ENCODE data around the gene GDAP1L1.
"Not testable (repeated sequence)": the region's sequence is repeated elsewhere in the genome, so short reads cannot be mapped to it uniquely, and the experiment has no call there.

GDAP1L1 gene

DNA sequence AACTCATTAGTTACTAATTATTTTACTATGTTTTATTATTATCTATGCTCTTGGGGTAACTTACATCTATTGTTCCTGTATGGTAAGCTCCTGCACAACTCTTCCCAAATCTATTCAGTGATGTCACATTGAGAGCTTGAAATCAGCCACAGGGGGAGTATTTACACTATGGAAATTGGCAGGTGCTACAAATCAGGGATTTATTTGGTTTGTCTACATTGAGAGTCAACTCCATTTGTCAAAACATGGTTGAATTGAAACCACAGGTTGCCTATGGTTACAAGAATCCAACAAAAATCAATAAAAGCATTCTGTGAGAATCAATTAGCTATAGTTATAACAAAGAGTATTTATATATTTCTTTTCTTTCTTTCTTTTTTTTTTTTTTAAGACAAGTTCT is 67.8 kb downstream of the GDAP1L1 start:
- H3K9me3 ChIP-seq (ENCODE audit: low read length): no peaks in the 10 kb centered on the region
- no peak overlapping the region for H3K9ac ChIP-seq (ENCODE audit: low read length)
- H3K27me3 ChIP-seq (ENCODE audit: control insufficient read depth in 1 of 2, insufficient read depth in 2 of 2, low read length in 2 of 2): no peaks in the 10 kb centered on the region
- H3K27ac ChIP-seq (ENCODE audit: low read depth, low read length): no peak overlapping the region
- H3K36me3 ChIP-seq (ENCODE audit: insufficient read depth, low read length): no peaks in the 10 kb centered on the region
- peaks cover 5% of the 10 kb centered on the region for H3K4me1 ChIP-seq (ENCODE audit: insufficient read depth, low read length)
- no peak overlapping the region for H3K4me3 ChIP-seq (ENCODE audit: low read depth in 1 of 2, low read length in 2 of 2)

DNA sequence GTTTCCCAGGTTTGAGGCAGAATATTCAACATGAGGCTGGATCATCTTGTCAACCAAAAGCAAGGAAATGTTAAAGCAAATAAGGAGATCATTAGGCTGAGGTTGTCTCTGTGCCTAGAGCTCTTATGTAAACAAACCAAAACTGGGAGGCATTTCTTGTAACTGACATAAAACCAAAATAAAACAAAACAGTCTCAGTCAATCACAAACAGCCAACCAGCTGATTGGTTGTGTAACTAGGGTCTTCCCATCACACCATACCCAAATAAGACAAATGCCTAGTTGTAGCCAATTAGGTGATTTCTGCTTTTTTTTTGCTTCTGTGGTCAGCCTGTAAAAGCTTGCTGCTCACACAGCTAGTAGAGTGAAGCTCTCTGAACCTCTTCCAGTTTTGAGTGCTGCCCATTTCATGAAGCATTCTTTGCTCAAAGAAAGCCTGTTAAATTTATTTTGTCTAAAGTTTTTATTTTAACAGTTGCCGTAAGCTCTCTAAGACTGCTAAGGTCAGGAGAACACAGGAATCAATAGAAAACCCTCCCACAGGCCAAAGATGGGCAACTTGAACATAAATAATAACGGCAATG is 72.8 kb downstream of the GDAP1L1 start:
- Histone ChIP-seq H3K36me3 (ENCODE audit: insufficient read depth, low read length) (no peaks in the 10 kb centered on the region), H3K27me3 (ENCODE audit: control insufficient read depth in 1 of 2, insufficient read depth in 2 of 2, low read length in 2 of 2) (no peaks in the 10 kb centered on the region), H3K4me3 (ENCODE audit: low read depth in 1 of 2, low read length in 2 of 2) (no peak overlapping the region), H3K9me3 (ENCODE audit: low read length) (no peaks in the 10 kb centered on the region), H3K9ac (ENCODE audit: low read length) (no peak overlapping the region), H3K27ac (ENCODE audit: low read depth, low read length) (no peak overlapping the region), H3K4me1 (ENCODE audit: insufficient read depth, low read length) (no peaks in the 10 kb centered on the region)

DNA sequence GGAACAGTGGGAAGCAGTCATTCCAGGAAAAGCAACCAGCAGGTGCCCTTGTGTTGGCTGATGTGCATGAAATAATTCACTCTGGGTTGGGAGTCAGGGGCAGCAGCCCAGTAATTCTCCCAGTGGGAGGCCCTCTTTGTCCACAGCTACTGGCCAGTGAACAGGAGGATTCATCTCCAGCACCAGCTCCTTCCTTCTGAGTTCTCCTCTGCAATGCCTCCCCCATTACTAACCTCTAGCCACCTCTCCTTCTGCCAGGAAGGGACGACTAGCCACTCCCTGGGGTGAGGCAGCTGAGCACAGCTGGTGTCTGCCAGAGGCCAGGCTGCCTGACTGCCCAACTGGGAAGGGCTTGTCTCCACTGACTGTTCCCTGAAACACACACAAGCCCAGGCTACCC is 77.2 kb downstream of the GDAP1L1 start:
- H3K4me3 ChIP-seq (ENCODE audit: low read depth in 1 of 2, low read length in 2 of 2): no peak overlapping the region
- H3K27me3 ChIP-seq (ENCODE audit: control insufficient read depth in 1 of 2, insufficient read depth in 2 of 2, low read length in 2 of 2): peaks cover 0 to 10% of the 10 kb centered on the region in 2 donors
- H3K9ac ChIP-seq (ENCODE audit: low read length): no peak overlapping the region
- no peaks in the 10 kb centered on the region for H3K4me1 ChIP-seq (ENCODE audit: insufficient read depth, low read length)
- no peaks in the 10 kb centered on the region for H3K9me3 ChIP-seq (ENCODE audit: low read length)
- H3K27ac ChIP-seq (ENCODE audit: low read depth, low read length): no peak overlapping the region
- no peaks in the 10 kb centered on the region for H3K36me3 ChIP-seq (ENCODE audit: insufficient read depth, low read length)

GRCh38 chr20:44326391-44327159 is 79.5 kb downstream of the GDAP1L1 start:
- no peaks in the 10 kb centered on the region for H3K4me1 ChIP-seq (ENCODE audit: insufficient read depth, low read length)
- H3K27me3 ChIP-seq (ENCODE audit: control insufficient read depth in 1 of 2, insufficient read depth in 2 of 2, low read length in 2 of 2): peaks cover 0 to 10% of the 10 kb centered on the region in 2 donors
- H3K36me3 ChIP-seq (ENCODE audit: insufficient read depth, low read length): no peaks in the 10 kb centered on the region
- no peak overlapping the region for H3K27ac ChIP-seq (ENCODE audit: low read depth, low read length)
- H3K4me3 ChIP-seq (ENCODE audit: low read depth in 1 of 2, low read length in 2 of 2): no peak overlapping the region
- H3K9me3 ChIP-seq (ENCODE audit: low read length): no peaks in the 10 kb centered on the region
- no peak overlapping the region for H3K9ac ChIP-seq (ENCODE audit: low read length)

- not testable (repeated sequence) for H3K9ac ChIP-seq (ENCODE audit: low read length); H3K27ac ChIP-seq (ENCODE audit: low read depth, low read length); H3K9me3 ChIP-seq (ENCODE audit: low read length); H3K36me3 ChIP-seq (ENCODE audit: insufficient read depth, low read length); H3K4me1 ChIP-seq (ENCODE audit: insufficient read depth, low read length); H3K4me3 ChIP-seq (ENCODE audit: low read depth in 1 of 2, low read length in 2 of 2)
- H3K27me3 ChIP-seq (ENCODE audit: control insufficient read depth in 1 of 2, insufficient read depth in 2 of 2, low read length in 2 of 2): peaks cover 0 to 10% of the 10 kb centered on the region in 2 donors
These were observed 80.6 kb downstream of the GDAP1L1 start for GRCh38 chr20:44327748-44328147.

DNA sequence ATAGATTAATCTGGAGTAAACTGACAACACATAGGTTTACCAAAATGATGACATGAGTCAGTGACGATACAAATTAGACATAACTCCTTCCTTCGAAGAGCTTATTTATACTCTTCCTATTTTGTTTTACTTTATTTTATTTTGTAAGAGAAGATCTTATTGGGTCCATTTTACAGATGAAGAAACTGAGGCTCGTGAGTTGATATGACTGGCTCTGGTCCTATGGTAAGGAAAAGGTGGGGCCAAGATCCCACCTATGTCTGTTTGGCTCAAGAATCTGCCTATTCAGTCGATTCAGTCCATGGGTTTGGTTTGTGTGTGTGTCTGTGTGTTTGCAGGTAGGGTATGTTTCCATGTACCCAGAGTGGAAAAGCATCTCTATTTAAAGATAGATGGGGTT is 81.3 kb downstream of the GDAP1L1 start:
- no peak overlapping the region for H3K27ac ChIP-seq (ENCODE audit: low read depth, low read length)
- no peaks in the 10 kb centered on the region for H3K4me1 ChIP-seq (ENCODE audit: insufficient read depth, low read length)
- H3K9me3 ChIP-seq (ENCODE audit: low read length): no peaks in the 10 kb centered on the region
- no peak overlapping the region for H3K4me3 ChIP-seq (ENCODE audit: low read depth in 1 of 2, low read length in 2 of 2)
- no peak overlapping the region for H3K9ac ChIP-seq (ENCODE audit: low read length)
- H3K27me3 ChIP-seq (ENCODE audit: control insufficient read depth in 1 of 2, insufficient read depth in 2 of 2, low read length in 2 of 2): peaks cover 0 to 10% of the 10 kb centered on the region in 2 donors
- no peaks in the 10 kb centered on the region for H3K36me3 ChIP-seq (ENCODE audit: insufficient read depth, low read length)

Data from muscle layer of colon (tissue), 2 donors.